Putamen (tissue), 1 donor: ENCODE data around the gene ANKRD28.
A peak's percentile ranks its signal among the peaks of the same experiment; 100 is the strongest.

ENCODE experiments used
- DNase-seq: peaks from one replicate; pipeline ENCODE4 v3.0.0-alpha.2; 2016; ENCODE audit warnings: low spot score

The ANKRD28 gene

DNA sequence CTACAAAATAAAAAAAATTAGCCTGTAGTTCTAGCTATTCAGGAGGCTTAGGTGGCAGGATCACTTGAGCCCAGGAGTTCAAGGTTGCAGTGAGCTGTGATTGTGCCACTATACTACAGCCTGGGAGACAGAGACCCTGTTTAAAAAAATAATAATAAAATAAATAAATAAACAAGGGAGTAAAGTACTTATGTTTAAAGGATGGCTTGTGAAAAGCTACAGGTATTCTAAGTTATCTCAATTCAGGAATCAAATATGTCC is 74.2 kb downstream of the ANKRD28 start:
- DNase-seq = no peak

DNA sequence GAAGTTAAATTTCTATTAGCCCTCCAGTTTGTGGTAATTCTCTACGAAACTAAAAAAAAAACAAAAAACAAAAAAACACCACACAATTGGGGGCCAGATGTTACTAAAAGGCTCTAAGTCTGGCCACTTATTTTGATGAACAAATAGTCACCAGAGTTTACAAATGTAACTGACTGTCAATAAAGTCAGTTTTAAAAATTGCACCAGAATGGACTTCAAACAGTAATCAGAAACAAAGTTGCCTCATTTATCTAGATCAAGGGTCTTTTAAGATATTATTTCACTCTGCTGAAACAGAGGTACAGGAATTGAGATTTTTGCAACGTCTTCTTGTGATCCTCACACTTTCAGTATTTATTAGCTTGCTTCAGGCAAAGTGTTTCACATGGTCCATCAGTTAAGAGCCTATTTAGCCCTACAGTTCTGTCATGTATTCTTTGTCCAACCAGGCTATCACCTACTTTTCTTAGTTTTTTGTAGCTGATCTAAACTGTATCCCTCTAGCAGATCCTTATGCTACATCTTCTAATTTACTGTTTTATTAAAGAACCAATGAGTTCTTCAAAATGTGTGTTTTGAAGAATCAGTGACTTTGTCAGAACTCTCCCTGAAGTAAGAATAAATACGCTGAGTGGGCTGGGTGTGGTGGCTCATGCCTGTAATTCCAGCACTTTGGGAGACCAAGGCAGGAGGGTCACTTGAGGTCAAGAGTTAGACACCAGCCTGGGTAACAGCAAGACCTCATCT is 74.7 kb downstream of the ANKRD28 start:
- no peak for DNase-seq

DNA sequence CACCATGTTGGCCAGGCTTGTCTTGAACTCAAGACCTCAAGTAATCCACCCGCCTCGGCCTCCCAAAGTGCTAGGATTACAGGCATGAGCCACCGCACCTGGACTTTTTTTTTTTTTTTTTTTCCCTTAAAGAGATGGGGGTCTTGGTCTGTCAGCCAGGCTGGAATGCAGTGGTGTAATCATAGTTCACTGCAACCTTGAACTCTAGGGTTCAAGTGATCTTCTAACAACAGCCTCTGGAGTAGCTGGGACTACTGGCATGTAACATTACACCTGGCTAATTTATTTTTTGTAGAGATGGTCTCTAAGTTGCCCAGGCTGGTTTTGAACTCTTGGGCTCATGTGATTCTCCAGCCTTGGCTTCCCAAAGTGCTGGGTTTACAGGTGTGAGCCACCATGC is 81.6 kb downstream of the ANKRD28 start:
- DNase-seq = no peak

DNA sequence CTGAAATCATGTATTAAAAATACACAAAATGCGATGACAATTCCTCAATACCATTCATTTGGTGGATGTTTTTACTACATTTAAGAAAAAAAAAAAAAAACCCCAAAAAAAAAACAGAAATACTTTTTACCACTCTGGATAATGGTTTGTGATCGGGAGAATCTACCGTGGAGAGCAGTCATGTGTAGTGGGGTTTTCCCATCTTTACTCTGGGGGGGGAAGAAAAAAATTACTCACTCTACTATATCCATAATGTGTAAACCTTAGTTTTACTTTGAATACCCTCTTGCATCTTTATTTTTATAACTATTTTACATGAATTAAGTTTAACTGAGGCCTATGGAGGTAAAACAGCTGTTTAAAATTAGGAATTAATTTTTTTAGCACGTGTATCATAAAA is 83.3 kb downstream of the ANKRD28 start:
- no peak for DNase-seq

DNA sequence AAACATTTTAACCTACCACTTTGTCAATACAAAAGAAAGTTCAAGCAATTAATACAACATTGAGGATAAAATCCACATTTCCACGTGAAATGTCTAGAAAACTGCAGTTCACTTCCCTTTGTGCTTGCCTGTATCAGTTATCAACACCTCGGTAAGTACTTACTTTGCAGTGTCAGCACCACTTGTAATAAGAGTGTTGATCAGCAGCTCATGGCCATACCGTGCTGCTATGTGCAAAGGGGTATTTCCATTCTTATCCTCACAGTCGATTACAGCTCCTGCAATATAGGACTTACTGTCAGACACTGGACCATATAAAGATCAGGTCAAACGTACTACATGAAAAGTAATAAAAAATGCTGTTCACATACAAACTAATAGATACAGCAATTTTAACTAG is 84.4 kb downstream of the ANKRD28 start:
- no peak for DNase-seq

DNA sequence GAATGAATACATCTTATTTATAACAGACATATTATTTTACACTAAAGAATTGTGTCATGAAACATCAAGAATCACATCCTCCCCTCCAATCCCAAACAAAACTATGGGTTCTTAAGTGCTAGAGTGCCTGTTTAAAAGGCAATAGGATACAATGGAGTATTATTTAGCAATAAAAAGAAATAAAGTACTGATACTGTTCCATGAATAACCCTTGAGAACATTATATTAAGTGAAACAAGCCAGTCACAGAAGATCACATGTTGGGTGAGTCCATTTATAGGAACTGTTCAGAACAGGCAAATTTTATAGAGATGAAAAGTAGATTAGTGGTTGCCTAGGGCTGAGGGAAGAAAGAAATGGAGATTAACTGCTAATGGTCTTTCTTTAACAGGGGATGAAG is 86.5 kb downstream of the ANKRD28 start:
- no peak for DNase-seq

DNA sequence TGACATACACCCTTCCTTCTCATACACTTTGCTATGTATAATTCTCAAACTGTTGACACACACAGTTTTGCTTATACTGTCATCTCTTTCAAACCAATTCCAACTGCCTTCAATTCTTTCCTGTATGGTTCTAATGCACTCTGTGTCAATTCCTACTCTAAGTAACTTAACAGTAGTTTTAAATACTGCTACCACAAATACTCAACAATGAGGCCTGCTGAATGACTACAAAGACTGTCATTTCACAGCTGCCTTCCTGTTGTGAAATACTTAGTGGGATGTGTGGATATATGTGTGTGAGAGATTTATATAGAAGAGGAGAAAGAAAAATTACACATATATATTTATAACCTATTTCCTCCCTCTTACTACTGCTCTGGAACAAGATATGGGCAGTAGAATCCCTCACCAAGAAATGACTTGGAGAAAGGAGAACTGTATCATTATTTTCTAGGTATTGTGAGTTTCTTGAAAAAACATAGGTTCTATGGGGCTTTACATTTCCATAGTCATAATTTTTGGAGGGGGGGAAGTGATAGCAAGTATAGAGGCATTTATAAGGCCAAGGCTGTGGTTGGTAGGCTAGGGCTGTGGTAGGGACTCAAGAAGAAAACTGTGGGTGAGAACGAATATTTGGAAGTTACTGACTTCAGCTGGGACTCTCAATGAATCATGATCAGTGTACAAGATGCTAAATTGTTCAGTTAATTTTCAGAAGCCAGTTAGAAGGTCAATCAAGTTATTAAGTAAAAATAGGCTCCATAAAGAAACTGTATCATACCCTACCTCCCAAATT is 88.7 kb downstream of the ANKRD28 start:
- DNase-seq = no peak

DNA sequence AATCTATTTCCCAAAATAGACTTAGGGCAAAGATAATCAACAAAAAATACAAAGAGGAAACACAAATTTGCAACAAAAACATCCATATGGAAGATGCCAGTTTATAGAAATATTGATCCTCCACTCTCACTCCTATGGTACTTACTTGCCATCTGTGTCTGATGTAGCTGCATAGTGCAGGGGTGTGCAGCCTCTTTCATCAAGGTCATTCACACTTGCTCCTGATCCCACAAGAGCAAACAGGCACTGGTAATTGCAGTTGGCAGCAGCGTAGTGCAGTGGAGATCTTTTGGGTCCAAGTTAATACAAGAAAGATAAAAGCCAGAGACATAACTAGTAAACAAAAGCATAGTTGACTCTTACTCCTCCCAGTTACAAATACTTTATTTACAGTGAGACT is 90.0 kb downstream of the ANKRD28 start:
- DNase-seq = no peak

DNA sequence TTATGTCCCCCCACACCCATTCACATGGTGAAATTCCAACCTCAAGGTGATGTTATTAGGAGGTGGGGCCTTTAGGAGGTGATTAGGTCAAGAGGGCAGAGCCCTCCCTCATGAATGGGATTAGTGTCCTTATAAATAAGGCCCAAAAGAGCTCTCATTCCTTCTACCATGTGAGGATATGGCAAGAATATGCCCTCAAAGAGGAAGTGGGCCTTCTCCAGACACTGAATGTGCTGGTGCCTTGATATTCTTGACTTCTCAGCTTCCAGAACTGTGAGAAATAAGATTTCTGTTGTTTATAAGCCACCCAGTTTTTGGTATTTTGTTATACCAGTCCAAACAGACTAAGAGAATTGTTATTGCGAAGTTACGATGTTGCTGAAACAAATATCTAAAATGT is 94.4 kb downstream of the ANKRD28 start:
- no peak for DNase-seq

DNA sequence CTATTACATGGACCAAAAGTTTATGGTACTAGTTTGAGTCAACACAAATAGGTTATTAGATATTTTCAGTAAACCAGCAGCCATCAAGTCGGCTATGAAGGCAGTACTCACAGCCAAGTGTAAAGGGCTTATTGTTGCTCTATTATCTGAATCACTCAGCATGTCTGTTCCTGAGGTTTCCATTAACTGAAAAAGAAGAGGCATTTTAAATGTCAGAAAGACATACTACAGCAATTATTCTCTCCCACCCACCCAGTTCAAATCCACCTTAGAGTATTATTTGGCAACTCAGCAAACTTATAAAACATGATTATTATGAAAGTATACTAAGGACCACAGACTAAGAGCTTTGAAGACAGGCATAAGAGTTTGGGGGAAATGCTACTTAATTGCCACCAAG is 103.2 kb downstream of the ANKRD28 start:
- no peak for DNase-seq

DNA sequence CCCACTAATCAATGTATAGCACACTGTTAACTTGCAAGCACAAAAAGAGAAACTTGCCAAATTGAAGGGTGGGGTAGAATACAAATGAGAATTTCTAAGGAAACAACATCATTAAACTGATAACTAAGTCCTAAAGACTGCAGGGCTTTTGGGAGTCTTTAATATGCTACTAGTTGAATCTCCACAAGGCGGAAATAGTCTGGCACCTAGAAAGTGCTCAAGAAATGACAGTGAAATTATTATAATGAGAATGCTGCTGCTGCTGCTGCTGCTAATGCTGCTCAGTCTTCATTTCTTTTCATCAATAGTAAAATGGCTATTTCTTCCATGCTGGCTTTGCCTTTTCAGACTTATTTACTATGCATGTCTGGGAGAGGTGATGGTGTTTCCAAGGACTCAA is 104.4 kb downstream of the ANKRD28 start:
- DNase-seq = no peak

DNA sequence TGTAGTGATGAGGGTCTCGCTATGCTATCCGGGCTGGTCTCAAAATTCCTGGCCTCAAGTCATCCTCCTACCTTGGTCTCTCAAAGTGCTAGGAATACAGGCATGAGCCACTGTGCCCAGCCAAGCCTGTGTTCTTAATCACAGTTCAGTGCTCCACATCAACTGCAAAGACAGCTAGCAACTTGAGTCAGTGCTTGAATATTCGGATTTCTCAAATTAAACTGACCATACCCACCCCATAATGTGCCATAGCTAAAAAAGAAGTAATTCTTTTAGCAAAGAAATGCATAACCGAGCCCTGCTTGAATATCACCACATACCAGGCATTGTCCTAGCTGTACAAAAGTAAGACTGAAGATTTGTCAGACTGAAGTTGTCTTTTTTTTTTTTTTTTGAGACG is 107.0 kb downstream of the ANKRD28 start:
- no peak for DNase-seq

DNA sequence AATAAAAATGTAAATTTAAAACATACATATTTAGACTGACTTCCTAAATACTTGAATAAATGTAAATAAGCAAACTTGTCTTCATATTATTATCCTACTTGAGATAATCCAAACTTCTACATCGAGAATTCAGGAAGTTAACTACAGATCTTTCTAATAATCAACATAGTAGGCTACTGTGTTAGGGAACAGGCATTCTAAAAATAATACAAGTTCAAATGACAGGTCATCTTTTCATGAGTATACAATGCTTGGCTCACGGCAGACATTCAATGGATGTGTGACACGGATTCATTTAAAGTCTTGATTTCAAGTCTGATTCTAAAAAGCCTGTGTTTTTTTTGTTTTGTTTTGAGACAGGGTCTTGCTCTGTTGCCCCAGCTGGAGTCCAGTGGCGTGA is 107.5 kb downstream of the ANKRD28 start:
- no peak for DNase-seq

DNA sequence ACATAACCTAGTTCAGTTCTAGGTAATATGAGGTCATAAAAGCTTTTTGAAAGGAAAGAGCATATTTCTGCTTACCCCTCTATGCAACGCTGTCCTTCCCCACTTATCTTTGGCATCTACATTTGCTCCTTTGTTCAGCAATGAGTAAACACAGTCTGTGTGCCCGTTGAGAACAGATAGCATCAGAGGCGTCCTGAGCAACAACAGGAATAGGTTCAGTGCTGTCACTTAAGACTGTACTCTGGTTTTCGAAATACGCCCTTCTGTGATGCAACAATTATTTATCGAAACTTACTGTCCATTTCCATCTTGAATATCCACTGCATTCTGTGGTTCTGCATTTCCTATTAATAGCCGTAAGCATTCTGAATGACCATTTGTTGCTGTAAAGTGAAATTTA is 111.9 kb downstream of the ANKRD28 start:
- DNase-seq = no peak

DNA sequence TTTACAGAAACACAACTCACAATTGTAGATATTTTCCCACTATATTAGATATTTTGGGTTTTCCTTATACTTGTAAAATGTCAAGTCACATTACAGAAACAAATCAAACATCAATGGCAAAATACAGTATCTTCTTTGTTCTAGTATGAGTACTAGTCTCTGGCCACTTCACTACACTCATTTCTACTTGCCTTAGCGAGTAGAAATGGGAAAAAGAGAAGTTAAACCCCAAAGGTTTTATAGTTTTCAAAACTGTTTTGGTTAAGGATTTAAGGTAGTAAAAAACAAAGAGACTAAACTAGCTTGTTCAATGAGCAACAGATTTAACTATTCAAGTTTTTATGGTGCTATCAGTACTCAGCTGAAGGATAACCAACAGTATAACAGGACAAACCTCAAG is 114.5 kb downstream of the ANKRD28 start:
- peak; percentile 45 for DNase-seq

DNA sequence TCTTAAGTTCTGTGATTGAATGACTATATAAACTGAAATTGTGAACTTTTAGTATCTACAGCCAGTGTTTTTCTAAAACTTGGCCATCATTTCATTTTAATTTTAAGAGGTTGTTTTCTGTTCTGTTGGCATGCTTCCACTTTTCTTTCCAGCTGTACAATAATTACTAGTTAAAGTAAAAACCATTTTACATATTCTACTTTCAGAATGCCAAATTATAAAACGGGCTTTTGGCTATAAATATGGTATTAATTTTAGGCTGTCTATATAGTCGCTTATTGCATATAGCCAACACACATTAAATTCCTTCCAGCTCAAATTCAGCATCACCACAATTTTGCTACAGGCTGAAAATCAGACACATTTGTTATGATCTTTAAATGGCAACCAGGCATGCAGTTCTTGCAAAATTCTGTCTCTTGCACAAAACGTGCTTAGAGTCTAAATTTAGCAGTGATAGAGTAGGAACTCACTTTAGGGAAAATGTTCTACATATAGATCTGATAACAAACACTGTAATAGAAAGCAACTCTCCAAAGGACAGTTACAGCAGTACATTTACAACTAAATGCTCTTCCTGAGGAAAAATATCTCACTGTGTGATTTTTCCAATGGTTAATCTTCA is 115.1 kb downstream of the ANKRD28 start:
- DNase-seq = peak; percentile 39

DNA sequence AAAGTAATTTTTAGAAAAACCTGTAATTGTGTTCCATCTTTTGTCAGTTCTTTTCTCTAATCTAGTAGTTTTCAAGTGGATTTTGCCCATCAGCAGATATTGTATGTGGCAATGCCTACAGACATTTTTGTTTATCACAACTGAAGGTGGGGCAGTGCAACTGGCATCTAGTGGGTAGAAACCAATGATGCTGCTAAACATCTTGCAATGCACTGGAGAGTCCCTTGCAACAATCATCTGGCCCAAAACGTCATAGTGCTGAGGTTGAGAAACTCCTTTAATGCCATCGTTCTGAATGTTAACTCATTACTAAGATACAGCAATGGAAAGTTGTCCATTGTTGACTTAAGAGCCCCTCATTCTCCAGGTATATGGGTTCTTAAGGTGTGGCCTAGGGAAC is 116.1 kb downstream of the ANKRD28 start:
- DNase-seq = no peak

DNA sequence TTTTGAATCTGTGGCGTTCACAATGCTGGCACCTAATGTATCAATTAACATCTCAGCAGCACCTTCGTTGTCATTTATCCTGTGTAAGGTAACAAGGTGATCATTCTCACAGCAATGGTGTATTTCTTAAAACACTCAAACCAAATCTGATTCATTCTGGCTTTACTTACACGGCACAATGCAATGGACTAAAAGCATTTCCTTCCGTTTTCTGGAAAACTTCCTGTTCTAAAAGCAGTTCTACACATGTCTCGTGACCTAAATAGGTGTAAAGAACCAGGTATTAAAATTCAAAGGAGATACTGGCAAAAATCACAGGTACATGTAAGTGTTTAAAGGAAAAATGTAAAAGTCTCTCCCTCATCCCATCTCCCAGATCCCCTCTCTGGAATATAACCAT is 118.5 kb downstream of the ANKRD28 start:
- DNase-seq = no peak

DNA sequence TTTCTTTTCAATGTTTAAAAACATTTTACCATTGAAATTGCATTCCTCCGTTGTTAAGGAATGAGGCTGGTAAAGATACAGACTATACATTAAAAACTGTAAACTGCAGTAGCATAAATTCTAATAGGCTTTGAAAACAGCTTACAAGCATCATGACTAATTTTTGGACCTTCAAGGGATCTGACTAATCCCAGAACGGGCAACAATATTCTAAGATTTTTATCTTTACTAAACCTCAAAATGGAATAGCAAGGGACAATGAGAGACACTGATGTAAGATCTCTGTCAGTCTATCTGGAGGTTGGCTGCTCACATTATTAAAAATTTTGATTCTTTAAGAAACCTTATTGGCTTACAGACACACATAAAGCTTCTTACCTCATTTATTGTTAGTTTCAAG is 121.5 kb downstream of the ANKRD28 start:
- DNase-seq = no peak

DNA sequence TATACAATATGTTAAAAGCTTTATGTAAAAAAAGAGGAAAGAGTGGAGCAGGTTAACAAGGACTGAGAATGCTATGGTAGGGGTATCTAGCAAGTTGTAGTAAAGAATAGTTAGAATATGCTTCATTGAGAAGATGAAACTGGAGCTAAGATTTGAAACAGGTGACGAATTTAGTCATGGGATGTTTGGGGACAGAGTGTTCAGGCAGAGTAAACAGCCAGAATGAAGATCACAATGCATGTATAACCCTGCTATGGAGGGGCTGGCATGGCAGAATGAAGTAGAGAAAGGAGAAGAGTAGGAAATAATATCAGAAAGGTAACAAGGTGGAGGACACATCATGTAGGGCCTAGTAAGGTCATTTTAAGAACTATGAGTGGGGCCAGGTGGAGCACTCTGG is 124.2 kb downstream of the ANKRD28 start:
- no peak for DNase-seq

DNA sequence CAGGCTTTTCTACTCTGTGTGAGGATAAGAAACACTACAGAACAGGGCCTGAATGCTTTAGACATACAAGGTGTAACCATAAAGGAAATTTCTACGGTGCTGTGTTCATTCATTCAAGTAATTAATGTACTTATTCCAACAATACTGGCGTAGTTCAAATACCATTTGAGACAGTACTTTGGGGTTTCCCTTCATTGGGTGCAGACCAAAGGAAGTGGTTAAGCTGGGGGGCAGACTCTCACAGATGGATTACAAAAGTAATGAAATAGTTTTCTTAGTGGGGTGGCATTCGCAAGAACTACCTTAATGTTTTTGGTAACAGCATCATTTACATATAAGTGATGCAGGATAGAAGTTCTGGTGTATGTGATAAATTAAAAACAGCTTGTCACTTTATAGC is 130.3 kb downstream of the ANKRD28 start:
- no peak for DNase-seq

DNA sequence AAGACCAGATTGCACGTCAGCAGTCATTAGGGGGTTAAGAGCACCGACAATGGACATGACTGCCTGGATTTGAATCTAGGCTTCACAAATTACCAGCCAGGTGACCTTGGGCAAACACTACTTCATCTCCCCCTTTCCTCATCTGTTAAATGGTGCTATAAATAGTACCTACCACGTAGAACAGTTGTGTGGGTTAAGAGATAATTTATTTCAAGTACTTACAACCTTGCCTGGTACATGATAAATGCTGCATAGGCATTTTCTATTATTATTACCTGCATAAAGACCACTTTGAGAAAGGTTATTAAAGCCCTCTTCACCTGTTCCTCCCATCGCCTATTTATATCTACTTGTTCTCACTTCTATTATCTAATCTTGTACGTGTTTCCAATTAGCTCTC is 131.5 kb downstream of the ANKRD28 start:
- DNase-seq = no peak

DNA sequence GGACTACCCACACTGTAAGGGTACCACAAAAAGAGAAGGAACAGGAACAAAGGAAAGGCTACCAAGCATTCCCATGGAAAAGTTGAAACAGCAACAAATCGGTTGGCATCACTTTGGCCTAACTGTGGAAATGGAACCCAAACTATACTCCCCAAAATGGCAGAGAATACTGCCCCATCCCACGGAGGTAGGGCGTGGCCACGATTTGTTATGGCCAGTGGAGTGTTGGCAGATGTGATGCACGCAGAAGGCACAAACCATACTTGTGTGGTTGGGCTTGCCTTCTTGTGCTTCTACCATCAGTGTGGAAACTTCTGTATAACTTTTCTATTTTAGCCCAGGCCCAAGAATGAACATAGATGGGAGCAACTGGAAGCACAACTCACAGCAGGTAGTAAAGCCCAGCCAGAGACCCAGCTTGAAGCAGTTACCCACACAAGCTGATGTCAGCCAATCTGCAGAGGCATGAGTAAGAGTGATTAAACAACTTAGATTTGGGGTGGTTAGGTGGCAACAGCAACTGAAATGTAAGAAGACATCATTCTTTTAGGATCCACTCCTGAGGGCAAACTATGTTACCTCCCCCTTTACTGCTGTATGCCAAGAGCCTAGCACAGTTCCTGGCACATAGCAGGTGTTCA is 132.1 kb downstream of the ANKRD28 start:
- no peak for DNase-seq
